ENCODE measurements around the gene PRKCZ.
"Not testable (repeated sequence)": the region's sequence is repeated elsewhere in the genome, so short reads cannot be mapped to it uniquely, and the experiment has no call there.

The PRKCZ gene

DNA sequence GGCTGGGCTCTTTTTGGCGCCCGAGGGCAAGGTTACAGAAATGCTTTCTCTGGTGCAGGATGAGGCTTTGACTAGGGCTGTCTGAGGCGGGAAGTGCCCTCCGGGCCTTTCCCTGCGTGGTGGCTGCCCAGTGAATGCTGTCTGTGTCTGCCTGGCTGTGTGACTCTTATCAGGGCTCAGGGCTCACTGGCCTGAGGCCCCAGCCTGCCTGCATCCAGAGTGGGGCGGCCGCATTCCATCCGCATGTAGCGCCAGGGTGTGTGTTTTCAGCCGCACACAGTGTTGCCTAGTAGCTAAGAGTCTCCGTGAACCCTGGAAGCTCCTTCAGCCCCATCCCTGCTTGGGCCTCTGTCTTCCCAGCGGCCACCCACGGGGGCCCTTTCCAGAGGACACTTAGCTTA lies 85.2 kb downstream of the PRKCZ start:
- H3K9me3 Mint-ChIP-seq: no peaks in the 10 kb centered on the region
- peak overlapping the region; percentile 45 to 70 (median 68) for H3K4me3 Mint-ChIP-seq
- TF ChIP-seq, protein P1, sequence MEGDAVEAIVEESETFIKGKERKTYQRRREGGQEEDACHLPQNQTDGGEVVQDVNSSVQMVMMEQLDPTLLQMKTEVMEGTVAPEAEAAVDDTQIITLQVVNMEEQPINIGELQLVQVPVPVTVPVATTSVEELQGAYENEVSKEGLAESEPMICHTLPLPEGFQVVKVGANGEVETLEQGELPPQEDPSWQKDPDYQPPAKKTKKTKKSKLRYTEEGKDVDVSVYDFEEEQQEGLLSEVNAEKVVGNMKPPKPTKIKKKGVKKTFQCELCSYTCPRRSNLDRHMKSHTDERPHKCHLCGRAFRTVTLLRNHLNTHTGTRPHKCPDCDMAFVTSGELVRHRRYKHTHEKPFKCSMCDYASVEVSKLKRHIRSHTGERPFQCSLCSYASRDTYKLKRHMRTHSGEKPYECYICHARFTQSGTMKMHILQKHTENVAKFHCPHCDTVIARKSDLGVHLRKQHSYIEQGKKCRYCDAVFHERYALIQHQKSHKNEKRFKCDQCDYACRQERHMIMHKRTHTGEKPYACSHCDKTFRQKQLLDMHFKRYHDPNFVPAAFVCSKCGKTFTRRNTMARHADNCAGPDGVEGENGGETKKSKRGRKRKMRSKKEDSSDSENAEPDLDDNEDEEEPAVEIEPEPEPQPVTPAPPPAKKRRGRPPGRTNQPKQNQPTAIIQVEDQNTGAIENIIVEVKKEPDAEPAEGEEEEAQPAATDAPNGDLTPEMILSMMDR (IDR thresholded peaks at IDR 0.05; ENCODE audit: unreplicated experiment in 3 of 3): no peak

GRCh38 chr1:2135941-2136340 lies 85.7 kb downstream of the PRKCZ start:
- H3K27ac Mint-ChIP-seq: peak overlapping the region; percentile 92 to 100 (median 100)
- H3K9me3 Mint-ChIP-seq: no peaks in the 10 kb centered on the region
- H3K4me1 Mint-ChIP-seq: peaks cover 49% of the 10 kb centered on the region
- no peaks in the 10 kb centered on the region for H3K36me3 Mint-ChIP-seq (ENCODE audit: low read depth)
- peaks cover 14% of the 10 kb centered on the region for H3K27me3 Mint-ChIP-seq (ENCODE audit: low read depth)
- peak overlapping the region; percentile 45 to 70 (median 68) for H3K4me3 Mint-ChIP-seq
- TF ChIP-seq, protein P1 (IDR thresholded peaks at IDR 0.05; ENCODE audit: unreplicated experiment in 3 of 3): no peak

More for the DNA sequence above, 85.2 kb downstream of the PRKCZ start:
- H3K36me3 Mint-ChIP-seq (ENCODE audit: low read depth): no peaks in the 10 kb centered on the region
- H3K27ac Mint-ChIP-seq: peak overlapping the region; percentile 92 to 100 (median 100)
- peaks cover 49% of the 10 kb centered on the region for H3K4me1 Mint-ChIP-seq
- H3K27me3 Mint-ChIP-seq (ENCODE audit: low read depth): peaks cover 14% of the 10 kb centered on the region

GRCh38 chr1:2136386-2137235 lies 86.4 kb downstream of the PRKCZ start:
- Mint-ChIP-seq H3K27ac (peak overlapping the region; percentile 48 to 100 (median 100)), H3K4me1 (peaks cover 49% of the 10 kb centered on the region), H3K27me3 (ENCODE audit: low read depth) (peaks cover 14% of the 10 kb centered on the region), H3K4me3 (peak overlapping the region in 2 of 3 experiments; percentile 3 to 24), H3K9me3 (no peaks in the 10 kb centered on the region), H3K36me3 (ENCODE audit: low read depth) (no peaks in the 10 kb centered on the region)
- TF ChIP-seq, protein P1 (IDR thresholded peaks at IDR 0.05; ENCODE audit: unreplicated experiment in 3 of 3): no peak

DNA sequence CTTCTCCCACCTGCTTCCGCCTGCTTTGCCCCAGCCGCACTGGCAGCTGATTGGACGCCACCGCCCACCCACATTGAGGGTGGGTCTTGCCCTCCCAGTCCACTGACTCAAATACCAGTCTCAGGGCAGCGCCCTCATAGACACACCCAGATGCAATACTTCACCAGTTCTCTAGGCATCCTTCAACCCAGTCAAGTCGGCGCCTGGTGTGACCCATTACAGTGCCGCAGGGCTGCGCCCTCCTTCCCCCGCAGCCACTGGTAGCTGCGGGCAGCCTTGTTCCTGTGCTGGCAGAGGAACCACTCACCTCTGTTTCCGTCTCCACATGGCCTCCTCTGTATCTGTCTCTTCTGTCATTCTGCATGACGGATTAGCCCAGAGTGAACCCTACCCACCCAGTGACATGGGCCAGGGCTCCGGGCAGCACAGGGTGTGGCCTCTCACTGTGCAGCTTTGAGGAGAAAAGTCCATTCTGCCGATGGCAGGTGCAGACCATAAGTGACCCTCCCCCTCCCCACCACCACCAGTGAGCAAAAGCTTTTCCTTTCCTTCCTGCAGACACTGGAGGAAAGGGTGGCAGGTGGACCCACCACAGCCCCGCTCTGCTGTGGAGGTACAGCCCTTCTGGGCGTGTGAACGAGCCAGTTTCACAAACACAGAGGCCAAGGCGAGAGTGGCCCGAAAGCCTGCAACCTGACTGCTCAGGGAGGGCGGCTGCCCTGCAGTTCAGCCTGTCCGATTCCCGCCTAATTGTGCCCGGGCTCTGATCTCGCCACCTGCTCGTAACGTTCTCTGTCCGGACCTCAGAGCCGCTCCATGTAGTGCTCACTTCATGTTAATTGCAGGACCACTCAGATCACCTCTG lies 87.3 kb downstream of the PRKCZ start:
- Mint-ChIP-seq H3K27me3 (ENCODE audit: low read depth) (peaks cover 14% of the 10 kb centered on the region), H3K4me3 (peak overlapping the region in 1 of 3 experiments; percentile 43), H3K36me3 (ENCODE audit: low read depth) (no peaks in the 10 kb centered on the region), H3K4me1 (peaks cover 44% of the 10 kb centered on the region), H3K27ac (peak overlapping the region; percentile 61 to 100 (median 100)), H3K9me3 (no peaks in the 10 kb centered on the region)
- TF ChIP-seq, protein P1 (IDR thresholded peaks at IDR 0.05; ENCODE audit: unreplicated experiment in 3 of 3): no peak

DNA sequence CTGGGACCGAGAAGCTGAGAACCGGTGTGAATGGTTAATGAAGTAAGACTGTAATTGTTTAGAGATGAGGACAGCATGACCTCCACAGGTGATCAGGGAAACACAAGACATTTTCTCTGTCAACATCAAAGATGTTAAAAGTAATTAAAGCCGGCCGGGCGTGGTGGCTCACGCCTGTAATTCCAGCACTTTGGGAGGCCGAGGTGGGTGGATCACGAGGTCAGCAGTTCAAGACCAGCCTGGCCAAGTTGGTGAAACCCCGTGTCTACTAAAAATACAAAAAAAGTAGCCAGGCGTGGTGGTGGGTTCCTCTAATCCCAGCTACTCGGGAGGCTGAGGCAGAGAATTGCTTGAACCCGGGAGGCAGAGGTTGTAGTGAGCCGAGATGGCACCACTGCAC lies 88.9 kb downstream of the PRKCZ start:
- peak overlapping the region; percentile 29 to 100 (median 61) for H3K27ac Mint-ChIP-seq
- H3K27me3 Mint-ChIP-seq (ENCODE audit: low read depth): peaks cover 14% of the 10 kb centered on the region
- H3K4me3 Mint-ChIP-seq; H3K9me3 Mint-ChIP-seq; H3K36me3 Mint-ChIP-seq (ENCODE audit: low read depth): not testable (repeated sequence)
- peaks cover 35% of the 10 kb centered on the region for H3K4me1 Mint-ChIP-seq

GRCh38 chr1:2141025-2141424 lies 90.8 kb downstream of the PRKCZ start:
- H3K27me3 Mint-ChIP-seq (ENCODE audit: low read depth): peaks cover 14% of the 10 kb centered on the region
- TF ChIP-seq, protein P1 (IDR thresholded peaks at IDR 0.05; ENCODE audit: unreplicated experiment in 3 of 3): no peak
- H3K36me3 Mint-ChIP-seq (ENCODE audit: low read depth): no peaks in the 10 kb centered on the region
- no peak overlapping the region for H3K4me3 Mint-ChIP-seq
- no peaks in the 10 kb centered on the region for H3K9me3 Mint-ChIP-seq
- peaks cover 19% of the 10 kb centered on the region for H3K4me1 Mint-ChIP-seq
- H3K27ac Mint-ChIP-seq: no peak overlapping the region
